Kidney epithelial cell (primary cell): ENCODE measurements around the gene FLRT1. TPM values are rescaled to one million over a fixed set of nuclear protein-coding genes. Genes with fewer than 3 reads are reported as not detected.

Experiments
- DNase-seq: peaks from one replicate; pipeline ENCODE4 v3.0.0-alpha.2; 2010; ENCODE audit warnings: low read depth
- H3K27me3 ChIP-seq: 2 replicates; pipeline ENCODE4 v1.6.0; 2011; ENCODE audit warnings: low read length; ENCODE audit not compliant: control insufficient read depth, insufficient read depth
- H3K36me3 ChIP-seq: 2 replicates; pipeline ENCODE4 v1.5.1; 2011; ENCODE audit warnings: low read length; ENCODE audit not compliant: control insufficient read depth, insufficient read depth
- H3K4me3 ChIP-seq: 2 replicates; pipeline ENCODE4 v1.5.1; 2011; ENCODE audit warnings: low read depth, mild to moderate bottlenecking, control low read depth, low read length
- CTCF ChIP-seq: IDR thresholded peaks from 2 replicates; pipeline ENCODE4 v1.5.1; 2011; ENCODE audit warnings: mild to moderate bottlenecking, moderate library complexity, low read length, control low read depth, inconsistent platforms; ENCODE audit not compliant: insufficient read depth, poor library complexity, severe bottlenecking
- total RNA-seq: library from RNA; depleted of rRNA; stranded (reverse); fragments of >200 nt; gene quantifications from 2 replicates; pipeline ENCODE4 v1.2.3, GENCODE V29; 2015

The FLRT1 gene
- total RNA-seq, 1 donor from 2014 or later, result 0.13 TPM

- Histone ChIP-seq H3K27me3 (peaks cover 39% of the 10 kb centered on the region), H3K4me3 (no peak overlapping the region), H3K36me3 (no peaks in the 10 kb centered on the region)
- no peak for TF ChIP-seq CTCF
- no peak for DNase-seq
Measured at GRCh38 chr11:64013141-64013896, 22.4 kb upstream of the FLRT1 start.

- Histone ChIP-seq H3K36me3 (no peaks in the 10 kb centered on the region), H3K4me3 (no peak overlapping the region), H3K27me3 (peaks cover 44% of the 10 kb centered on the region)
- DNase-seq, result no peak
- TF ChIP-seq CTCF, result no peak
Measured at GRCh38 chr11:64014356-64014755, 21.4 kb upstream of the FLRT1 start.

- TF ChIP-seq CTCF, result no peak
- H3K36me3 ChIP-seq, result no peaks in the 10 kb centered on the region
- no peak for DNase-seq
- H3K27me3 ChIP-seq, result peaks cover 55% of the 10 kb centered on the region
- H3K4me3 ChIP-seq, result no peak overlapping the region
Measured at GRCh38 chr11:64015510-64015909, 20.2 kb upstream of the FLRT1 start.

GRCh38 chr11:64015935-64016845 is 19.5 kb upstream of the FLRT1 start:
- Histone ChIP-seq H3K4me3 (no peak overlapping the region), H3K36me3 (no peaks in the 10 kb centered on the region), H3K27me3 (peaks cover 60% of the 10 kb centered on the region)
- DNase-seq, result no peak
- TF ChIP-seq CTCF, result no peak

- Histone ChIP-seq H3K36me3 (no peaks in the 10 kb centered on the region), H3K27me3 (peaks cover 68% of the 10 kb centered on the region), H3K4me3 (no peak overlapping the region)
- TF ChIP-seq CTCF, result no peak
- DNase-seq, result no peak
Measured at GRCh38 chr11:64017945-64018224, 17.8 kb upstream of the FLRT1 start.

GRCh38 chr11:64018310-64018709 is 17.4 kb upstream of the FLRT1 start:
- no peak overlapping the region for H3K4me3 ChIP-seq
- TF ChIP-seq CTCF, result no peak

More at GRCh38 chr11:64018310-64018709, 17.4 kb upstream of the FLRT1 start:
- H3K36me3 ChIP-seq, result no peaks in the 10 kb centered on the region
- H3K27me3 ChIP-seq, result peaks cover 68% of the 10 kb centered on the region
- DNase-seq, result no peak
